Measurements from ENCODE around the gene CDC73.

The CDC73 gene
- total RNA-seq, result 94.8 to 119 (median 100) reads per million in 3 experiments

DNA sequence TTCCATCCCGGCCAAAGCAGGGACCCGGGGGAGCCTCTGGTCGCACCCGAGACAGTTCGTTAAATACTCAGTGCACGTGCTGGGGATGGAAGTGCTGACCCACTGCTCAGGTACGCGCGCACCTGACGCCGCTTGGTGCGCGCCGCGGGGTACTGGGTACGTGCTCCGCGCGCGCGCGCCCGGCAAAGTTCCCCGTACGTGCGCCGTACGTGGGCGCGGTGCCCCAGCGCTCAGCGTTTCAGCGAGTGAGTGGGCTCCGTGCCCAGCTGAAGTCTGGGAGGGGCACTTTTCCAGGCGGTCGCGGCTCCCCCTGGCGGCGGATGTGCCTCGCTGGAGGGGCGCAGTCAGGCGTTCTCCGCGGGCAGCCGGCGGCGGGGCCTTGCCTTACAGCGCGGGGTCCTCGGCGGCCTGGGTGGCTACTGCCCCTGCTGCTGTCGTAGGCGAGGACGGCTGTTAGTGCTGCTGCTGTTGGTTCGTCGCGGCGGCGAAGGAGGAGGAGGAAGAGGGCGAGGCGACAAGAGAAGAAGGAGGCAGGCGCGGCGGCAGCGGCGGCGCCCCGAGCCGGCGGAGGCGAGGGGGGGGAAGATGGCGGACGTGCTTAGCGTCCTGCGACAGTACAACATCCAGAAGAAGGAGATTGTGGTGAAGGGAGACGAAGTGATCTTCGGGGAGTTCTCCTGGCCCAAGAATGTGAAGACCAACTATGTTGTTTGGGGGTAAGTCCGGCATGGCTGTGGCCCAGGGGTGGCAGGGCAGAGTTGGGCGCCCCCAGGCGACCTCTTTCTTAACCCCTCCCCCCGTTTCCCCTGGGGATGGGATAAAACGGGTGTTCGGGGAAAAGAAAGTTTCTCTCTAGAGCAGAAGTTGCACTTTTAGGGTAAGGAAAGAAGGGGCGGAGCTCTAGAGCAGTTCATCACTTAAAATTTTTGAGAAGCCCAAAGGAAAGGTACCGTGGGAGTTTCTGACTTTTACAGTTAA is at the start of gene CDC73:
Gene CDC73, plus strand, starts transcription at position 416 of the 978 bp plus-strand sequence. Its CDS starts 170 bp downstream, at position 586.
- DNase-seq, result peak; percentile 99

- no peak for DNase-seq
Observed at GRCh38 chr1:193077991-193078390, 43.8 kb upstream of the CDC73 start.

DNA sequence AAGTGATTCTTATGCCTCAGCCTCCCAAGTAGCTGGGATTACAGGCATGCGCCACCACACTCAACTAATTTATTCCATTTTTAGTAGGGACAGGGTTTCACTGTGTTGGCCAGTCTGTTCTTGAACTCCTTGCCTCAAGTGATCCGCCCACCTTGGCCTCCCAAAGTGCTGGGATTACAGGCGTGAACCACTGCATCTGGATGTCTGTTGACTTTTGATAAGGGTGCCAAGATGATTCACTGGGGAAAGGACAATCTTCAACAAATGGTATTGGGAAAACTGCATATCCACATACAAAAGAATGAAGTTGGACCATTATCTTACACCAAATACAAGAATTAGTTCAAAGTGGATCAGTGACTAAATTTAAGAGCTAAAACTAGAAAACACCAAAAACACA is 42.6 kb upstream of the CDC73 start:
- DNase-seq, result no peak

- DNase-seq, result no peak
Observed at GRCh38 chr1:193083365-193084088, 38.3 kb upstream of the CDC73 start.

DNA sequence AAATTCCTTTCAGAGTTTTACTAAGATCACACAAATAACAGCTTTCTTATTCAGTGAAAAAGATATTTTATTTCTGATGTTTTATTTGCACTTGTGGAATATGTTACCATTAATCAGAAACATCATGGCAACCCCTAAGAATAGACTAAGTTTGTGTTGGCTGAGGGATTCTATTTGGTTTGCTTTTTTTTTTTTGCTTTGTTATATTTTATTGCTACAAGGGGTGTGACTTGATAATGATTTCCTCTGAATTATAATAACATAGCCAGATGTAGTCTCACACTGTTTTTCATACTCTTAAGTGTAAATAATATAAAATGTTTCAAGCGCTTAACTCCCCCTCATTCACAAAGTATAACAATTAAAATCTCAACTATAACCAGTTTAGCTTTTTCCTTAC is 36.6 kb upstream of the CDC73 start:
- DNase-seq, result no peak

- DNase-seq, result no peak
Observed at GRCh38 chr1:193086342-193086741, 35.5 kb upstream of the CDC73 start.

DNA sequence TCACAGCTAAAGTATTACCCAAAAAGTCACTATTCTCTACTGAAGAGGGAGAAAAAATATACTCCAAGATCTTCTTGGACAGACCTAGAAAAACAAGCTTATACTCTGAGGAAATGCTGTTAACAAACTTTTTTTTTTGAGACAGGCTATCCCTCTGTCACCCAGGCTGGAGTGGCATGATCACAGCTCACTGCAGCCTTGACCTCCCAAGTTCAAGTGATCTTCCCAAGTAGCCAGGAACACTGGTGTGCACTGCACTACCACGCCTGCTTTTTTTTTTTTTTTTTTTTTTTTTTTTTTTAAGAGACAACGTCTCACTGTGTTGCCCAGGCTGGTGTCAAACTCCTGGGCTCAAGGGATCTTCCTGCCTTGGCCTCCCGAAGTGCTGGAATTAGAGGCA is 33.9 kb upstream of the CDC73 start:
- no peak for DNase-seq

DNA sequence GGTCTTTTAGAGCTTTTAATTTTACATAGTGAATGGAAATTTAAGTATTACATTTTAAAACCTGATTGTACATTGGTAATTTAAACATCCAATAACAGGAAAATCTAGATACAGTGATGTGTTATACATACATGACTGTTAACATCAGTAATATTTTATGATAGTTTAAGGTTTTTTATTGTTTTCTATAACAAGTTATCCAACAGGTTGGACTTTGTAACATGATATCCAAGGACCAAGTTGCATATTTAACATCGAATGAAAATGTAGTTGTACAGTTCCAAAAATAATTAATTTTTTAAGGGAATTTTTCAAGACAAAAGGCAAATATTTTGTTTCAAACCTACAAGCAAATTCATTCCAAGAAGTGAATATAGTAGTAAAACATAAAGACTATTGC is 31.0 kb upstream of the CDC73 start:
- no peak for DNase-seq

- no peak for DNase-seq
Observed at GRCh38 chr1:193094112-193094511, 27.7 kb upstream of the CDC73 start.

- DNase-seq, result no peak
Observed at GRCh38 chr1:193102662-193103061, 19.2 kb upstream of the CDC73 start.

- no peak for DNase-seq
Observed at GRCh38 chr1:193103759-193104501, 17.9 kb upstream of the CDC73 start.

DNA sequence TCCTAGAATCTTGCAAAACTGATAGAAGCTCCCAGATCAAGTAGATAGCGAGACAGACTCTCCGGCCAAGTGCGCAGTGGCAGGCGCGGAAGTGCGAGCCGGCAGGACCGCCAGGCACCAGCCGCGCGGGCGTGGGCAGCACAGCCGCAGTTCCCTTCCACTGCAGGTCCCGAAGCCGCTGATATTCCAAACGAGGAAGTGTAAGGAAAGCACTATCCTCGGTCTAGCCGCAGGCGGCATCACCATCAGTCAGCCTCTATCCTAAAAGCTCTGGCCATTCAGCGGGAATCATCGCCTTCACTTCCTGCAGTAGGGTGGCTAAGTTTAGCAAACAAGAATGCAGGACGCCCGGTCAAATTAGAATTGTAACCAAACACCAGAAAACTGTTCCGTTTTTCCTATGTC is 17.3 kb upstream of the CDC73 start:
- DNase-seq, result no peak

- DNase-seq, result peak; percentile 51
Observed at GRCh38 chr1:193104907-193105820, 16.7 kb upstream of the CDC73 start, which contains the start of gene GLRX2. TSS of gene GLRX2 (minus strand) at chr1:193105414. CDS start at chr1:193105382, 32 bp downstream.

DNA sequence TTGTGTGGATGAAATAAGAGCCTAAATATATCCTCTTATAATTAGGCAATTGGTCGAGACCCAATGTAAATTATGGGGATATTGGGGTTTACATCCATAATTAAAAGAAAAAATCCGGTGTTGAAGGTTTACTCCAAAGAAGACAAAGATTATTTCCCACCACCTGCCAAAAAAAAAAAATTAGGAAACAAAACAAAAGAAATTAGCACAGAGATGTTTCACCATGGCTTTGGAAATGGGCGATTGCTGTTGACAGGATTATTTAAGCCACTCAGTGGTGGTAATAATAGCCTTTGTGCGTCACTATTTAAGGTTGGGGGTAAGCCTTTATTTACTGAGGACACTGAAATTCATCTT is 16.0 kb upstream of the CDC73 start:
- DNase-seq, result no peak

DNA sequence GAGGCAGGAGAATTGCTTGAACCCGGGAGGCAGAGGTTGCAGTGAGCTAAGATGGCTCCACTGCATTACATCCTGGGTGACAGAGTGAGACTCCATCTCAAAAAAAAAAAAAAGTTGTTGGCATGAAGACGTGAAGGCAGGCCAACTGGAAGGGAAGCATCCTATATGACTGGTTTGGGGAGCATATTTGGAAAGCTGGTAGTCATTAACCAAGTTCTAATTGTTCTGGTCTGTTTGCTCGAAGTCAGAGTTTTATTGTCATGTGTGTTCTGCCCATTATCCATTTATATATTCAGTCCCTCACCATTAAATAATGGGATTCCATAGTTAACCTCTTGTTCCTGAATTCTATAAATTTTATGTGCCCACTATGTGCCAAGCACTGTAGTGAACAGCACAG is 13.4 kb upstream of the CDC73 start:
- DNase-seq, result no peak

DNA sequence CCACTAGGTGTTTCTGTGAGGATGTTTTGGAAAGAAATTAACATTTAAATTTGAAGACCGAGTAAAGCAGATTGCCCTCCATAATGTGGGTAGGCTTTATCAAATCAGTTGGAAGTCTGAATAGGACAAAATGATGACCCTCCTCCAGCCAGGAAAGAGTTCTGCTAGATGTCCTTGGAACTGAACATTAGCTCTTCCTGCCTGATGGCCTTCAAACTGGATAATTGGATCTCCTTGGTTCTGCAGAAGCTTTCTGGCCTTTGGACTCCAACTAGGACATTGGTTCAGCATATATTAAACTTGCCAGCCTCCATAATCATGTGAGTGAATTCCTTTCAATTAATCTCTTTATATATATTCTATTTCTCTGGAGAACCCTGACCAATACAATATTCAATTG is 12.2 kb upstream of the CDC73 start:
- DNase-seq, result no peak

DNA sequence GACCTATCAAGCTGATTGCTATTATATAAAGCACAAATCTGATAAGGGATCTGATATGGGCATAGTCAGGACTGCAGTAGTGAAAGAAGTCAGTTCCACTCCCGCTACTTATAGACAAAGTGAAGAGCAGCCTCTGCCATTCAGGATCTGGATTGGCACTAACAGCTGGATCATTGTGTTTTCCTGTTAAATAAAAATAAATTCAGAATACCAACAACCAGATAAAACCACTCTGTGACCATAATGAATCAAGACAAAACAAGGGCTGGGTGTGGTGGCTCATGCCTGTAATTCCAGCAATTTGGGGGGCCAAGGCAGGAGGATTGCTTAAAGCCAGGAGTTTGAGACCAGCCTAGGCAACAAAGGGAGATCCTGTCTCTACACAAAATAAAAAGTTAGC is 11.6 kb upstream of the CDC73 start:
- no peak for DNase-seq

DNA sequence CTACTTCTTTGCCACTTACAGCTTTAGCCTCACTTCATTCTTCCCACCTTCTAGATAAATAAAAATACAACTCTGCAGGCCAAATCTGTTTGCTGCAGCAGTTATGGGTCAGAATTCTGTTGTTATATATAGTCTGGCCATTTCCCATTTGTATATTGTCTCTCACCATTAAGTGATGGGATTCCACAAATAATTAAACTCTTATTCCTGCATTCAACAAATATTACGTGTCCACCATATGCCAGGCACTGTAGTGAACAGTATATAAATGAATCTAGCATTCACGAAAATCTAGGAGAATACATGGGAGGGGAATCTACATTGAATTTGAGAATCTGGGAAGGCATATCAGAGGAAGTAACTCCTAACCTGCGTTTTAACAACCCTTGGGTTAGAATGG is 11.0 kb upstream of the CDC73 start:
- no peak for DNase-seq

- DNase-seq, result no peak
Observed at GRCh38 chr1:193111641-193112090, 10.2 kb upstream of the CDC73 start.

- no peak for DNase-seq
Observed at GRCh38 chr1:193113258-193113991, 8.4 kb upstream of the CDC73 start.

- no peak for DNase-seq
Observed at GRCh38 chr1:193113992-193114332, 7.9 kb upstream of the CDC73 start.

Measured in central memory CD4-positive, alpha-beta T cell (primary cell).